NCI-H1417 (cell line): ENCODE data around the gene CDYL.

Source experiments
- DNase-seq, 3 experiments: peaks; one replicate each; lab custom pipeline; 2025; lab: John Stamatoyannopoulos, UW

The CDYL gene

DNA sequence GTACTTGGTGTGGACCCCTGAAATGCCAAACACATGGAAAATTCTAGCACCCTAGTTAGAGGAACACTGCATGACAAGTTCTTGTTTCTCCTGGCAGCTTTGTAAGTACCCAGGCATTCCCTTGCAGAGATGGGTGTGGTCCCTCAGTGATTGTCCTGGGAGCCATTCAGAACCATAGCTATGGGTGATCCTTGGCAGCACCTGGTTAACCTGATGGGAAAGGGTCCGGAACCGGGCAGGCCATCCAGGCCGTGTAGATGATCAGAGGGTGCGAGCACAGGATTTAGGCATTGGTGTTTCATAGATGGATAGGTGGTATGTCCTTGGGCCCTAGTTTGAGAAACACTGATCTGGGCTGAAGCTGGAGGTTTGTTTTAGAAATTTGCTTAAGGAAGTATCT, 131.9 kb downstream of the CDYL start:
- DNase-seq = no peak

DNA sequence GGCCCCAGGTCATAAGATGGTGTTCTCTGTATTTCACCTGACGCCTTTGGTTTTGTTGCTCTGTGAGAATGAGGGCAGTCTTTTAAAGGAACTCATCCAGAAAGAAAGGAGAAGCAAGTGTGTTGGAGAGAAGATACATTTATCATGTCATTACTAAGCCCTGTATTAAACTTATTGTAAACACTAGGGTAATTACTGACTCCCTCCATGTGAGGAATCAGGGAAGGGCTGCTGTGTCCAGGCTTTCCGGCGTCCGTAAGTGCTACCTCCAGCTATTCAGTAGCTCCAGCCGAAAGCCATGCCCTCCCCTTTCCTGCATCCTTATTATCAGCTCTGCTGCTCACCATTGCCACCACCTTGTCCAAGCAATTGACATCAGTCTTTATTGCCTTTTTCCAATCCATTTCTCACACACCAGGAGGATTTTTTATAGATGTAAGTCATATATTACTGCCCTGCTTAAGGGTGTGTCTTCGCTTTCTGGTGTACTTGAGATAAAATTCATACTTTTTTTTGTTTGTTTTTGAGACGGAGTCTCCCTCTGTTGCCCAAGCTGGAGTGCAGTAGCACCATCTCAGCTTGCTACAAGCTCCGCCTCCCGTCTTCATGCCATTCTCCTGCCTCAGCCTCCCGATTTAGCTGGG, 133.0 kb downstream of the CDYL start:
- DNase-seq = peak; percentile 23 to 75 (median 49)

DNA sequence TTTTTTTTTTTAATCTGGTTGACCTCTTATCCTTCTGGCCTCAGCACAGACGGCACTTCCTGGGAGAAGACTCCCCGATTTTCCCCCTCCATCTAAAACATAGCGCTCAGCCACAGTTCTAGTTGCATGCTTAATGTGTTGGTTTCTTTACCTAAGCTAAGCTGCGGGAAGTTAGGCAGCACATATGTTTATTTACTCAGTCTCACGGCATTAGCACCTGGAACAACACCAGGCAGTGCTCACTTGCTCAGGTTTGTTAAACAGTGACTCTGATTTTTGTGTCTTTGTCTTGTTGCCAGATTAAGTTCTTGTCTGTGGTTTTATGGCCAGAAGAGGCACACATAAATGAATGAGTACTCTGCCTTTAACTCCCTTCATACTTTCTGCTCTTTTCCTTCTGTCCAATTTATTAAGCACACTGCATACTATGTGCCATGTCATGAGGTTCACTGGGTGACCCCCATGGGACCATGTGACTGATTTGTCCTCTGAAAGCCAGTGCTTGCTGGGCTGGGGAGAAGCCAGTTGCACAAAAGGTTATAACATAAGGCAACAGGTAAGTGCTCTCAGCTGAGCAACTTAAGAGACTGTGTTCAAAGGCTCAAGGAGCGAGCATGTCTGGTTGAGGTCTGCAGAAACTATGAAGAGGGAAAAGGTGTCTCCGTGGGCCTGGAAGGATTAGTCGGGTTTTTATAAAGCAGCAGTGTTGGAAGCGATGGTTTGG, 134.0 kb downstream of the CDYL start:
- DNase-seq = peak; percentile 53 to 79 (median 56)

DNA sequence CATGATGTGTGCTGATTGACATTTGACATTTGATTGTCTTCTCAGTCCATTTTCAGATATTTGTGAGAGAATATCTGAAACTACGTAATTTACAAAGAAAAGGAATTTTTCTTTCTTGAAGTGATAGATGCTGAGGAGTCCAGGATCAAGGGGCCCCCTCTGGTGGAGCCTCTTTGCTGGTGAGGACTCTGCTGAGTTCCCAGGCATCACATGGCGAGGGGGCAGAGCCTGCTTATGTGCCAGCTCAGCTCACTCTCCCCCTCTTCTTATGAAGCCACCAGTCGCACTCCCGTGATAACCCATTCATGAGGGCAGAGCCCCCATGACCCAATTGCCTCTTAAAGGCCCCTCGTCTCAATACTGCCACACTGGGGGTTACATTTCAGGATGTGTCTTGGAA, 136.4 kb downstream of the CDYL start:
- DNase-seq = no peak

DNA sequence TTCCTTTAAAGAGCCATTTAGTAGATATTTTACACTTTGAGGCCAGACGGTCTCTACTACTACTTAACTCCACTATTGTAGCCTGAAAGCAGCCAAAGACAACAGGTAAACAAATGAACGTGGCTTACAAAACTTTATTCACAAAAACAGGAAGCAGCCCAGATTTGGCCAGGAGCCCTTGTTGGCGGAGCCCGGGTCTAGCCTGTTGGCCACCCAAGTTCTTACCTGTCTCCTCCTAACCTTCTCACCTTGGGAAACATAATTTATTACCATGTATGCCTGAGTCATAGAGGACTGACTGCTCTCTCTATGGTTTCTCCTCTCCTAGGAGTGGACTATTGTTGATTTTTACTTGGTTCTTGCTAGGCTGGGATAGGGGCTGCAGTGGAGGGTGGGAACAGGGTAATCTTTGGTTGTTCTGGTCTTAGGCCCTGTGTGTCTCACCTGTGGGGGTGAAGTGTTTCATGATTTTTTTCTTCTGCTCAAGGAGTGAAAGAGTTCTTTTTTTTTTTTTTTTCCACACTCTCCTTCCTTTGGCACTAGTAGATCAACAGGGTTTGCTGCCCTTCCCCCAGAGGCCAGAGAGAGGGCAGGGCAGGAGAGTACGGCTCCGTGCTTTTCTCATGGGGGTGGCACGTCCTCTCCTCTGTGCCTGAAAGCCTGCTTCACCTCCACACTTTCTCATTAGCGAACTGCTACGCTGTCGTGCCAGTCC, 137.7 kb downstream of the CDYL start:
- DNase-seq = no peak

DNA sequence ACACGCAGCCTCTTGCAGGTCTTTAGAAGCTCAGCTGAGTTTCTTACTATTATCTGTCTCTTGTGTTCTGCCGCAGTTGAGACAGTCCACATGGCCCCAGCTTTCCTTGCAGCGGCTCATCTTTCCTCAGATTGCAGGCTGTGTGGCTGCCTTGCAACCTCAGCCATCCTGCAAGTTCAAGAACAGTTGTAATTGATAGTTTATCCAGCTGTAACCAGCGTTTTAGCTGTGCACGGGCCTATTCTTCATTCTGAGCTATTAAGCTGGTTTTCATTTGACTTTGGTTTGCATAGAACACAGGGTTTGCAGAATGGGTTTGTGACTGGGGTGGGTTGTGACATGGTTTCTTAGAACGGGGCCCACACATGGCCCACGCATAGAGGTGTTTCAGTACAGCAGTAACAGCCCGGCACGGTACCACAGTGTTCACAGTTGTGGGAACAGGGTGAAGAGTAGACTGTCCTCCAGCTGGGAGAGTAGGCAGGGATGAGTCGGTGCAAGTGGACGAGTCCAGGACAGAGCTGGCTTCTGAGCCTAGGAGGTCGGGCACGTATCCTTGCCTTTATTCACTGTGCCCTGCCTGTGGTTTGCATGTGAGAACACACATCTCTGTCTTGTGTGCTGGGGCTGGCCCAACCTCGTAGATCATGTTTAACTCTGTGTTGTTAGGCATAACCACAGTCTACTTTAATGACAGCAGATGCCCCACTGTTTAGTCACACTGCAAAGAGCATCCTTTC, 138.4 kb downstream of the CDYL start:
- DNase-seq = peak in 1 of 3 experiments; percentile 55

DNA sequence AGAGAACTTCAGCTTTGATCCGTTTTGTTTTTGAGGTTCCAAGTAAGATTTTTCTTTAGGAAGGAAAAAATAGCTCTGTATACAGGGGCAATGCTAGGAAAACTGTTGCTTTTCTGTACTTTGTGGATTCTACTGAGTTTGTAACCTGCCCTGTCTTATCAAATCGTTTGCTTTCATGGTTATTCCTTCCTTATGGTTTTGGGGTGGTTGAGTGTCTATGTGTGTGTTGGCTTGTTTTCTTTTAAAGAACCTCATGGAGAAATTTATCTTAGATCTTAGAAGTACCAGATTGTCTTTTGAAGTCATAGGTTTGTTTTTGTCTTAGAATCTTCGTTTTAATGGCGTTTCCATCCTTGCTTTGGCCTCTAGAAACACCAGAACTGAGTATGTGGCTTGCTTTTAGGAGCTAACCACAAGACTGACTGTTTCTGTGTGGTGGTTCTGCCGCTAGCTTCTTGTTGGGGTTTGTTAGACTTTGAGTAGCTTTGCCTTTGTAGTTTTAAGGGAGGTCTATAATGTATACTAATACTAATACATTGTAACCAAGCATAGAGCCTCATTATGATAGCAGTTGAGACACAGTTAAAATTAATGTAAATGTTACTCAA, 140.9 kb downstream of the CDYL start:
- no peak for DNase-seq

DNA sequence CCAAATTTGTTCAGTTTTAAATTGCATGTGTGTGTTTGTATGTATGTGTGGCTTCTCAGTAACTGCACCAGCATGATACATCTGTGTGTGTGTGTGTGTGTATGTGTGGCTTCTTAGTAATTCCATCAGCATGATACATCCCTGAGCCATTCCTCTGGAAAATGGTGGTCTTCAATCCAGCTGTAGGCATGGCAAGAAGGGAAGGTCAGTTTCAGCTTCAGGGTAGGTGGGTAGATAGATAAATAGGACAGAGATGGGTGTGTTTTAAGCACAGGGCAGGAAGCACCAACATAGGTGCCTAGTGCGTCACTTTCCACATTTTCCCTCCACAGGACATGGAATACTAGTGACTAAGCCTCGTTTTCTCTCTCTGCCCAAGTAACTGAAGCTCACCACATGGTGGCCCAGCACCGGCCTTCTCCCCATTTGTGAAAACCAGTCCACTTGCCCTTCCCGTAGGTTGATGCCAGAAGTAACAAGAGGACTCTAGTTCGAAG, 144.8 kb downstream of the CDYL start:
- DNase-seq = no peak

DNA sequence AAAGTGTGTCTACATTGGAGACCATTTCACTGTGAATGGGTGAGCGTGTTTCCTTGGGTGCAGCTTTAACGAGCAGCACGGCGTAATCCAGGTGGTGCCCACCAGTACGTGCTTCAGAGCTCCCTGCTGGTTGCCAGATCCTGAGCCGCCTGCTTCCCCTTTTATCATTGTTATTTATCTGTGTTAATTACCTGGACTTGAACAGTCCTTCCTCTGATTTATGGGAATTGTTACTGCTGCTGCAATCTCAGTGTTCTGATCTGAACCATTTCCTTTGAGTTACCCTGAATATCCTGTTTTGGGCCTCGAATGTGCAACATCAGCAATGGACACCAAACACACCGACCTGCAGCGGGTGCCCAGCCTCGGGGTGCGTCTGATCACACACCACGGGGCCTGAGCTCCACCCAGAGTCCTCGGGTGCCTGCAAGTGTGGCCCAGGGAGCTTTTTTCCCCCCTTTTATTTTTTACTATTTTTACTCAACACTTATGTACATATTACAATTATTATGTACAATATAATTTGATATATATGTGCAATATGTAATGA, 146.4 kb downstream of the CDYL start:
- peak in 2 of 3 experiments; percentile 52 to 81 for DNase-seq

DNA sequence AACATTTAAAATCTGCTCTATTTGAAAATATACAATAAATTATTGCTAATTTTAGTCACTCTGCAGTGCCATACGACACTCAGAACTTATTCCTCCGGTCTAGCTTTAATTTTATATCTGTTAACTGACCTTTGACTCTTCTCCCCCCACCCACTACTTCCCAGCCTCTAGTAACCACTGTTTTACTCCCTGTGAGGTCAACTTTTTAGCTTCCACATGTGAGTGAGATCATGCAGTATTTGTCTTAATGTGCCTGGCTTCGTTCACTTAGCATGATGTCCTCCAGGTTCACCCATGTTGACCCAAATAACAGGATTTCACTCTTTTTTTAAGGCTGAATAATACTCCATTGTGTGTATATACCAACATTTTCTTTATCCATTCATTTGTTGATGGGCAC, 146.9 kb downstream of the CDYL start:
- DNase-seq = no peak

DNA sequence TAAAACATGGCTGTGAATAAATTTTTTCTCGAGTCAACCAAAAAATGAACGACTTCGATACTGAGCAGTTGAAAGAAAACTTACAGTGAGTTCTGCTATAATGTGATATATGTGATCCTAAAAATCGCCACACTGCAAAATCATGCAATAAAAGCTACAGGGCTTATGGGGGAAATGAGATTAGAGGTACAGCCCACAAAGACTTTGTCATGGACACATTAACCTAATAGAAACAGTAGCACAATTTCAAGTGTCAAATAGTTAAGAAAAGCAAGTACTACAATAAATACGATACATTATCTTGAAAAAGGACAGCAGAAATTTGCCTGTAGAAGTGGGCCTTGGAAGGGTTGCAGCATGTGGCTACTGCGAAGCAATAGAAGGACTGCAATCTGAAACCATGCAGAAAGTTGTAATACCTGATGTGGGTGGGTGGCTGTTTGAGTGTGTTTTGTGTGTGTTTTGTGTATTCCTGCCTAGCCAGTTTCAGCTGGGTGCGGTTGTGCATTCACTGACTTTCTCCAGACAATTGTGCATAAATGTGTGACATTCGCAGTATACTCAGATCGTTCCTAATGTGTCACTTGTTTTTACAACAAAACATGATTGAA, 148.6 kb downstream of the CDYL start:
- peak in 1 of 3 experiments; percentile 51 for DNase-seq

DNA sequence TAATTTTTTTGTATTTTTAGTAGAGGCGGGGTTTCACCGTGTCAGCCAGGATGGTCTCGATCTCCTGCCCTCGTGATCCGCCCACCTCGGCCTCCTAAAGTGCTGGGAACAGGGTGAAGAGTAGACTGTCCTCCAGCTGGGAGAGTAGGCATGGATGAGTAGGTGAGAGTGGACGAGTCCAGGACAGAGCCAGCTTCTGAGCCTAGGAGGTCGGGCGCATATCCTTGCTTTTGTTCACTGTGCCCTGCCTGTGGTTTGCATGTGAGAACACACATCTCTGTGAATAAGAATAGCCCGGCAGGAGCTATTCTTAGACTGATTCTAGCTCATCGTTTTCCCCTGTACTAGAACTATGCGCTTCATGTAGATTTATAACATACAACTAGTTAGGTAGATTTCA, 149.4 kb downstream of the CDYL start:
- DNase-seq = no peak

DNA sequence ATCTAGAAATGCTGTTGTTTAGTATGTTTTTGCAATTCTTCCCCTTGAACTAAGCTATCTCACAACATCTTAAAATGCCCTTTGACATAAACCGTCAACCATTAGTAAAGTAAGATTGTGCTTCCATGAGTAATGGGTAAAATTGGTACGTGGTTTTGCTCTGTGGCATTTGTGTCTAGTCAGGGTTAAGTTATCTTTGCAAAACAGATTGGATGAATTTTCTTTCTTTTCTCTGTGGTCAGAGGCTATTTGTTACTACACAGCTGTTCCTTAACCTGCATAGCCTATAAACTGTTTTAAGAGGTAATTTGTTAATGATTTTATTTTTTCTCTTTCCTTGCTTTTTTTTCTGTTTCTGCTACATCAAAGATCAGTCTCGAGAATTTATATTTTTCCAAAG, 152.2 kb downstream of the CDYL start:
- no peak for DNase-seq

DNA sequence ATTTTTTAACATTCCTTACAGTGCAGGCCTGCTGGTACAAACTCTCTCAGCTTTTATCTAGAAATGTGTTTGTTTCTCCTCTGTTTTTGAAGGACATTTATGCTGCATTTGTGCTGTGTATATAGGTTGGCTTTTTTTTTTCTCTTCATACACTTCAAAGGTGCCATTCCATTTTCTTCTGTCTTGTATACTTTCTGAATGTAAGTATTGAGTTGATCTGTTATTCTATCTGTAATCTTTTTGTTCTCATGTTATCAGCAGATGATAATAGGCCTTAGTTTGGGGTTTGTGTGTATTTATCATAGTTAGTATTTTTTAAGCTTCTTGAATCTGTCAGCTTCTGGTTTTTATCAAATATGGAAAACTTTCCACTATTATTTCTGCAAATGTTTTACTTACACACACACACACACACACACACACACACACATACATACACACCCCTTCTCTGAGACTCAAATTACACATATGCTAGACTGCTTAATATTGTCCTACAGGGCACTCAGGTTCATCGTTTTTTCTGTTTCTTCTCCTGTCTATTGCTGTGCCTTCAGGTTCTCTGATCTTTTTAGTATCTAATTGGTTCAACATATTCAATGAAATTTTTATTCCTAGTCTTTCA, 153.0 kb downstream of the CDYL start:
- no peak for DNase-seq

DNA sequence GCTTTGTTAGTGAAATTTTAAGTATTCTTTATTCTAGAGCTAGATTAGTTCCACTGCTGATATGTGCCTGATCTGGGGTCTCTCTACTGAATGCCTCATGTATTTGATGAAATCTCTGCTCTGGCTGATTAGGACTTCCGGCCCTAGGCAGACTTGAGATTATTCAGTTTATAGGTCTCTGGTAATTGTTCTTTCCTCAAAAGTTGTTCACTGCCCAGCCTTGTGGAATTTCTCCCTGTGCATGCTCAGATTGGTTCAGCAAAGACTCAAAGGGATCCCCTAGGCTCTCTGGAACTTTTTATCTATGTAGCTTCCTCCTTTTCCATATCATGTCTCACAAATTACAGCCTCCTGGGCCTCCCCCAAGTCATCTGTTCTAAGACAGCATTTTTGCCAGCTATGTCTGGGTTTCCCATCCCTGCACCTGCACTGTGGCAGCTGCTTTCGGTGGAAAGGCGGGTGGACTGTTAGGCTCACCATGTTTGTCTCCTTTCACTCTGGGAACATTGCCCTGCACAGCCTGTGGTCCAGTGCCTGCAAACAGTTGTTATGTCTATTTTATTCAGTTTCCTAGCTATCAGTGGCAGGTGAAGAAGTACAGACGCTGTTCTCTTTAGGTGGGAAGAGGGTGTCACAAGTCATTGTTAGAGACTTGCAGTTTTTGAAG, 154.0 kb downstream of the CDYL start:
- DNase-seq = no peak

DNA sequence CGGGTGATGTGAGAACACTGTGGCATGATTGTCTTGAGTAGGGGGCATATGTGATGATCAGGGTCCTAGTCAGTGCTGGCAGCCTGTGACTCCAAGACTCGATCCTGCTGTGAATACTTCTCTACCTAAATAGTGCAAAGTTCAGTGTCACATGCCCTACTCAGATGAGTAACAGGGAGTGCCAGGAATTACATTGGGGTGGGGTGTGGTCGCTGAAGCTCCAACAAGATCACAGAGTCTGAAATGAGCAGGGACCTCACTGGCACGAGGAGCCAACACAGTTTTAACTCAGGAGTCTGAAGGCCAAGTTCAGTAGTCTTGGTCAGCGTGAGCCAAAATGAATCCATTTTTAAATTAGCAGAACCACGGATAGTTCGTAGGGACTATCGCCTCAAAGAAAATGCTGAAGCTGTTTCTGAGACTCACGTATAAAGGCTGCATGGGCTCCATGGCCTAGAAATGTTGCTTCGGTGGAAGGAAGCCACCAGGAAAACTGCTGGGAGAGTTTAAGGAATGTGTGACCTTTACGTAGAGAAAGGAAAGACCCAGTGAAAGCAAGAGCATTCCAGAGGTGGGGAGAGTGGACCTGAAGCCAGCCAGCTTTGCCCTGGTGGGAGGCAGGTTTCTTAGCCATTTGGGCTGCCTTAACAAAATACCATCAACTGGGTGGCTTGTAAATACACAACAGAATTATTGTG, 155.5 kb downstream of the CDYL start:
- DNase-seq = no peak

DNA sequence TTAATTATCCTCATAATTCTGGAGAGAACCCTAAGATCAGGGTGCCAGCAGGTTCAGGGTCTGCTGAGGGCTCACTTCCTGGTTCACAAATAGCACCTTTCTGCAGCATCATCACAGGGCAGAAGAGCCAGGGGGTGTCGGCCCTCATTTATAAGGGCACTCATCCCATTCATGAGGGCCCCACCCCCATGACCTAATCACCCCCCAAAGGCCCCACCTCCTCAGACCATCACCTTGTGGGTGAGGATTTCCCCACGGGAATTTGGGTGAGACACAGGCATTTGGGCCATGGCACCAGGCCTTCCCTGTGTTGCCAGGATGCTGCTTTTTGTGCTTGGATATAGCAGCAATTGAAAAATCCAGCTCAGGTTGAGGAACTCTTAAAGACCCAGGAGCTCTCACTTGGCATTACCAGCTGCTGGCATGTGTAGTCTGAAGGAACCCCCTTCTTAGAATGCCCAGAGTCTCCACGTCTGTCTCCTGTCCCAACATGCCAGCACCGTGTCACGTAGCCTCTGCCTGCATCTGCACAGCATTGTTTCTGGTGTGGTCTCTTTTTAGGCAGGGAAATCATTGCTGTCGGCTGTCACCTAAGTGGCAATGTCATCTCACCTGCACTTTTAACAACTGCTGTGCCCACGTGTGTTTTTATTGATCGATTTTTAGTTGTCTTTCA, 156.2 kb downstream of the CDYL start:
- DNase-seq = no peak

DNA sequence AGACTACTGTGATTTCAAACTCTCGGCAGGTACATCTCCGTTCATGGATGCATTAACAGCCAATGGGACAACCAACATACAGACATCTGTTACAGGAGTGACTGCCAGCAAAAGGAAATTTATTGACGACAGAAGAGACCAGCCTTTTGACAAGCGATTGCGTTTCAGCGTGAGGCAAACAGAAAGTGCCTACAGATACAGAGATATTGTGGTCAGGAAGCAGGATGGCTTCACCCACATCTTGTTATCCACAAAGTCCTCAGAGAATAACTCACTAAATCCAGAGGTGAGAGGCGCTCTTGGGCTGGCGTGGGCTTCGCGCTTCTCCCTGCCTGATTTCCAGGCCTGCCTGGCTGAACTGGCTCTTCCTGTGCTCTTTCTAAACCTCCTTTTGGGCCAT, 159.3 kb downstream of the CDYL start:
- no peak for DNase-seq
